HG03103 (cell line): Measurements from ENCODE around the gene RHOJ.
"Not testable (repeated sequence)": the region's sequence is repeated elsewhere in the genome, so short reads cannot be mapped to it uniquely, and the experiment has no call there.

Source experiments
- ATAC-seq: cut with Tn5 transposase; IDR thresholded peaks from one replicate; pipeline ENCODE4 v1.9.1; 2021; ENCODE audit warnings: low read depth; ENCODE audit not compliant: unreplicated experiment

The RHOJ gene

DNA sequence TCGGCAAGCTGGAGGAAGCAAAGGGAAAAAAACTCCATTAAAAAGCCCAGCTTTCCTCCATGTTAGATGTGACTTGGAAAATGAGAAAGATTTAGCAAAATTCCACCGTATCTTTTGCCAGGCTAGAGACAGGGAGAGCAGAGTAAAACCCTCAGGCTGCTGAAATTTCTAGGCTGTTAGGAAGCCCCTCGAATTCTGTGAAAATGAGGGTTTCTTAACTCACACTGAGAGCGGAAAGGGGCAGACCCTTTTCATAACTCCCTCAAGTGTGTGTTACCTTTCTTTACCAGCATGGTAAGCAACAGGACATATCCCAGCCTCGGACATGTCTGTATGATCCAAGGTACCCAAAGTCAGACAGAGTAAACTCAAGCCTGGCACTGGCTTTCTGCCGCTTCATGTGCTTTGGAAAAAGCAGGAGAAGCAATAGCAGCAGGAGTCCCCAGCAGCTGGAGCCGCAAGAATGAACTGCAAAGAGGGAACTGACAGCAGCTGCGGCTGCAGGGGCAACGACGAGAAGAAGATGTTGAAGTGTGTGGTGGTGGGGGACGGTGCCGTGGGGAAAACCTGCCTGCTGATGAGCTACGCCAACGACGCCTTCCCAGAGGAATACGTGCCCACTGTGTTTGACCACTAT is at the start of gene RHOJ:
Gene RHOJ, plus strand, starts transcription at position 37 of the 637 bp plus-strand sequence. Its CDS starts 427 bp downstream, at position 464.
- no peak for ATAC-seq

DNA sequence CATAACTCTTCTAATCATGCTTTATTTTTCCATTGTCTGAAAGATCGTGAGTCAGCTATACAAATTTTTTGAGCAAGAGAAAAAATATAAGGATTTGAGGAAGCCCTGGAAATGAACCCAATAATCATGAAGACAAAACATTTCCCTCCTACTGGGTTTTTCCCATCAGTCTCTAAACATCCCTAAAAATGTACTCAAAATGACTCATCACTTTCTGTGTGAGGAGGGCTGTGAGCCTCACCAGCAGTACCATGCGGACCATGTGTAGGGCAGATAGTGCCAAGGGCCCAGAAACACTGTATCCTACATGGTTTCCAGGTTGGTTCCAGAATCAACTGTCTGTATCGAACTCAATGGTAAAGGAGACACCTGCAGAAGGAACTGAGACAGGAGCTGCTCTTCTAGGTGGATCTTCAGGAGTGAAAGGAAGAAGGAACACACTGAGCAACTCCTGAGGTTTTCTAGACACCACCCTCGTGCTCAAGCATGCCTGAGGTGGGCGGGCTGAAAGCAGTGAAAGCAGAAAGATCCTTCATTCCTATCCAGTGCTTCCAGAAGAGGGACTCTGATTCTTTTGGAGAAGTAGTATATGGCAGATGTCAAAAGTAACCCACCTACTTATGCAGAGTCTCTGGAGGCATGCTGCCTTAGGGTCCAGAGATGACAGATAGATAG is 48.6 kb upstream of the RHOJ start:
- no peak for ATAC-seq

DNA sequence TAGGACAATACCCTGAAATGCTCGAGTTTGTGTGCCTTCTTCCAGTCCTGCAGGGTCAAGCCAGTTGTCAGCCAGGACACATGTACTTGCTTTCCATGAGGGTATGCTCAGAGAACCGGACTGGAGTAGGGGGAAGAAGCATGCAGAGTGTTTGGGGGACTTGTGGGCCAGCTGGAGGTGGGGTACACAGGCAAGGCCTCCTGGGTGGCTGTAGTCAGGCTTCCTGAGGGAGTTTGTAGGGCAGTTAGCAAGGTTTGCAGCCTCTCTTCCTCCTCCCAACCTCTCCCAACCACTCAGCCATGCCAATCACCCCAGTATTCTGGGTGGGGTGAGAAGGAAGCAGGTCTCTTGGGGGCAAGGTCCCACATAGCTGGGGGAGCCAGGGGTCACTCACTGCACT is 47.0 kb upstream of the RHOJ start:
- no peak for ATAC-seq

DNA sequence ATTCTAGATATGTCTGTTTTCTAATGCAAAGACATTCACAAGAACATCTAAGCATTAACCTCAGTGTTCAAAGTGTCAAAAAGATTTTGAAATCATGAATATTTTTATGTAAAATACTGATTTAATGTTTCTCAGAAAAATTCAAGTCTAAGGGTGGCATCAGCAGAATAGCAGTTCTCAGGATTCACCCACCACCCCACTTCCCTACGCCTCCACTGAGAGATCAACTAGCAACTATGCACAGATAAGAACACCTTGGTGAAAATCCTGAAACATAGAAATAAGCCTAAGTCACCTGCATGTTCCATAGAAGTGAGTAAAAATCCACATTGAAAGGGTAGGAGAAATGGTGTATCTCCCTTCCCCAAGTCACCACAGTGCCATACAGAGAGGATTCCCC is 40.9 kb upstream of the RHOJ start:
- no peak for ATAC-seq

DNA sequence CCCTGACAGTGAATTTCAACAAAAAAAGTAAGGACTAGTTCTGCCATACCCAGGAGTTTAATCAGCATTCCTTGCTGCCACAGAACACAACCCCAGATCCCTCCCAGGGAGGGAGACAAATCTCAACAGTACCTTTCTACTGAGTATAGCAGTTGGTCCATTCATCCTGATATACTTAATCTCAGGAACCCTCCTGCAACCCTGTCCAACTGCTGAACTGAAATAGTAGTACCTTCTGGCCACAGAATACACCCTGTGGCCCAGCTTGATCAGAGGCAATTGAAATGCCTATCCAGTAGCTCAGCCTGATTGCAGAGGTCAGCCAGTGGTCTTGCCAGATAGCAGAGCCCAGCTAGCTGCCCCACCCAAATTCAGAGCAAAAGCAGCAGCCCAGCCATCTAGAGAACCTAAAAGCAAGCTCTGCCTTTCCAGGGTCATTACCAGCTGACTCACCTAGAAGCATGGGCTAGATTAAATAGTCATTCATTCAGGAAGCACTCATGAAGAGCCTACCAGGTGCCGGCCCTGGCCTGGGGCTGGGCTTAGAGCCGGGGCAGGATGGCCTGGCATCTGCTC is 40.0 kb upstream of the RHOJ start:
- ATAC-seq, result no peak

DNA sequence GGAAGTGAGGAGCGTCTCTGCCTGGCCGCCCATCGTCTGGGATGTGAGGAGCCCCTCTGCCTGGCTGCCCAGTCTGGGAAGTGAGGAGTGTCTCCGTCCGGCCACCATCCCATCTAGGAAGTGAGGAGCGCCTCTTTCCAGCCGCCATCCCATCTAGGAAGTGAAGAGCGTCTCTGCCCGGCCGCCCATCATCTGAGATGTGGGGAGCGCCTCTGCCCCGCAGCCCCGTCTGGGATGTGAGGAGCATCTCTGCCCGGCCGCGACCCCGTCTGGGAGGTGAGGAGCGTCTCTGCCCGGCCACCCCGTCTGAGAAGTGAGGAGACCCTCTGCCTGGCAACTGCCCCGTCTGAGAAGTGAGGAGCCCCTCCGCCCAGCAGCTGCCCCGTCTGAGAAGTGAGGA is 39.0 kb upstream of the RHOJ start:
- not testable (repeated sequence) for ATAC-seq

DNA sequence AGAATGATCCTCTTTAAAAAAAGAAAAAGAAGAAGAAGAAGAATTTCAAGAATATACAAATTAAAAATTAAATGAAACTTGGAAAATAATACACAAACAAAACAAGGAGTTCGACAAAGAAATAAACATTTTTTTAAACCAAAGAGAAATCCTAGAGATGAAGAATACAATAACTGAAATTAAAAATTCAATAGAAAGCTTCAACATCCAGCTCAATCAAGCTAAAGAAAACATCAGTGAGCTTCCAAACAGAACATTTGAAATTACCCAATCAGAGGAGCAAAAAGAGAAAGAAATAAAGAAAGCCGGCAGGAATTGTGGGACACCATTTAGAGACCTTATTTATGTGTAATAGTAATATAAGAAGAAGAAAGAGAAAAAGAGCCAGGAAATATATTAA is 37.2 kb upstream of the RHOJ start:
- ATAC-seq, result no peak

DNA sequence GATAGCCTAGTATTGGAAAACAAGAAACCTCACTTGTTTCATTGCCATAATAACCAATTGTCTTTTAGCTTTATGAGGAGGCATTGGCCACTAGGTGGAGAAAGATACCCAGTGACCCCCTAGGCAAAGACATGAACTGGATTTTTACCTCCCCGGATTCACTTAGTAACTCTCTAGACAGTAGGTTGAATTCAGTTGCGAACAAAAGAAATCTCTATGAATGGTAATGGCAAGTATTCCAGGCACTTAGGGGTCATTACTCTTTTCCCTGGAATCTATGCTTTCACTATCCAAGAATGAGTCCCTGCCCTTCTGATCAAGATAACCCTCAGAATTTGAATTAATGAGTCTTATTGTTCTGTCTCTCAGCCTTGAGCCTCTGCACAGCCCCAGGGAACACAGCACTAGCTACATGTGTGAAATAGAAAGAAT is 29.5 kb upstream of the RHOJ start:
- ATAC-seq, result no peak

DNA sequence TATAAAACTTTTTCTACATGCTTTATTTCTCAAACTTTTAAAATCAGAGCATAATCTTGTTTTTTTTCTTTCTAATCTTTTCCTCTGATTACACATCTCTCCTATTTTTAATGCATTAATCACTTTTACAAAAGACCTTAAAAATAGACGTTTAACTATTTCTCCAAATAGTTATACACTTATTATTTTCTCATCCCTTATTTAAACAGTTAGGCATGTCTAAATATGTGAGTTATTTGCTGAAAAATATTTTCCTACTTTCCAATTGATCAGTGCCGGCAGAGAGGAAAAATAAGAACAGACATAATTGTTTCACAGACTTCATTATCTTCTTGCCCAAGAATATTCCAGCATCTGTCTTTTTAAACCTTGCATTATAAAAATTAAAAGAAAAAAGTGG is 28.7 kb upstream of the RHOJ start:
- no peak for ATAC-seq

DNA sequence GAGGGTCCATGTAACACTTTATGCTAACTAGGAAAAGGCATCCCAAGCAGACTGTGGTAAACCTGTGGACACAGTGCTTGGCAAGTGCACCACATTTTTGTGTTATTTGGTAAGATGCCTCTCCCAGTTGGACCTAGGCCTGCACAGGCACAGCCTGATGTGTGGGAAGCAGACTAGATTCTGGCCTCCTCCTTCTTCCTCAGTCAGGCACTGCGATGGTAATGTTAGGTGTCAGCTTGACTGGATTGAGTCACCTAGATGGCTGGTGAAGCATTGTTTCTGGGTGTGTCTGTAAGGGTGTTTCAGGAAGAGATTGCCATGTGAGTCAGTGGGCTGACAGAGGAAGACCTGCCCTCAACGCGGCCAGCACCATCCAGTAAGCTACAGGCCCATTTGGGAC is 25.3 kb upstream of the RHOJ start:
- ATAC-seq, result no peak

DNA sequence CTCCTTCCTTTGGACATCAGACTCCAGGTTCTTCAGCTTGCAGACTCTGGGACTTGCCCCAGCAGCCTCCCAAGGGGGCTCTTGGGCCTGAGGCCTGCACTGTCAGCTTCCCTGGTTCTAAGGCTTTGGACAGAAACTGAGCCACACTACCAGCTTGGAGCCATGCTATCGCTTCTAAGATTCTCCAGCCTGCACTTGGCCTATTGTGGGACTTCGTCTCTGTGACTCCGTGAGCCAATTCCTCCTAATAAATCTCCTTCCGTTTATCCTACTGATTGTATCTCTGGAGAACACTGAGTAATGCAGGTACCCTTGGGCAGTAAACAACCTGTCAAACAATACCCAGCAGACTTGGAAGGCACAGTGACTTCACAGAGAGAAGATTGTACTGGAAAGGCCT is 24.9 kb upstream of the RHOJ start:
- ATAC-seq, result no peak

DNA sequence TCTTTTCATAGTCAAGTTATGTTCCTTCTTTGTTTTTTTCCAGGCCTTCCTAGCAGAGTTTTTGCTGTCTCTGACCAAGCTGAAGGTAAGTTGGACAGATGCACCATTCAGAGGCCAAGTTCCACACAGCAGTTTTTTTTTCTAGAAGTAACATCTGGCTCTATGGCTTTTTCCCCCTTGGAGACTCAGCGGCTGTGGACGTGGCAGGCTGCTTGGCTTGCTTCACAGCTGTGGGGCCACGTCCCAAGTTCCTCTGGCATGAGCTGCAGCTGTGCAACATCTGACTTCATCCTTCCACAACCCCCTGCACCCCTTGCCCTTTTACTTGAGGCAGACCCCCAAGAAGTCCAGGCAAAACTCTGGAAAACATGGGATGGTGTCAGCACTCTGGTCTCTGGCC is 24.2 kb upstream of the RHOJ start:
- ATAC-seq, result no peak

DNA sequence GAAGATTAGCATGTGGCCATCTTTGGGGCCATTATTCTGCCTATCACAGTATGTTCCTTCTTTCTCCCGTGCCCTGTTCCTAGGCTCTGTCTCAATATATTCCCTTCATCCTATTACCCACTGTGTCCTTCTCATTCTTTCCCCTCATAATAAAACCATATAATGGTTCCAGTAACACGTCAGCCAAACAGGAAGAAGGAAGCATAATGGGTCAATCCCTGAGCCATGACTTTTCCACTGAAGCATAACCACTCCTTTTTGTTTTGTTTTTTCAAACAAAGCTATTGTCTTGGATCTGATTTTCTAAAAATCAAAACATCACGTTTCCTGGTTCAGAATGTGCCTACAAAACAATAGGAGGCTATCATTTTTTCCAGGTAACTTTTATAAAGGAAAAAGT is 21.3 kb upstream of the RHOJ start:
- no peak for ATAC-seq

DNA sequence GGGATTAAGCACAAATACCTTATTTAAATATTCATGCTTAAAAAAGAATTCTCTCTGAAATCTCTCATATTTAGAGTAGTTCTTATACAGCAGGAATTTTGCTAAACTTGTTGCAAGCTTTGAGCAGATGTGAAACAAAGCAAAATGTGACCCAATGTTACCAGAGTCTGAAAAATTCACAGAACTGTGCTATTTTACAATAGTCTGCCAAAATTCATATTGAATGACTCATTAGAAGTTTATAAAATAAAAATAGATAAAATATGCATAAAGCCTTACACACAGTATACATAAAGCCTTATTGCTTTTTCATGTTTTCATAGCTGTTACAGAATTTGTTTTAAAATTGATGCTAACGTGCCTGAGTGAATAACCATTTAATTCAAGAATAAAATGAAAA is 17.8 kb upstream of the RHOJ start:
- ATAC-seq, result no peak

DNA sequence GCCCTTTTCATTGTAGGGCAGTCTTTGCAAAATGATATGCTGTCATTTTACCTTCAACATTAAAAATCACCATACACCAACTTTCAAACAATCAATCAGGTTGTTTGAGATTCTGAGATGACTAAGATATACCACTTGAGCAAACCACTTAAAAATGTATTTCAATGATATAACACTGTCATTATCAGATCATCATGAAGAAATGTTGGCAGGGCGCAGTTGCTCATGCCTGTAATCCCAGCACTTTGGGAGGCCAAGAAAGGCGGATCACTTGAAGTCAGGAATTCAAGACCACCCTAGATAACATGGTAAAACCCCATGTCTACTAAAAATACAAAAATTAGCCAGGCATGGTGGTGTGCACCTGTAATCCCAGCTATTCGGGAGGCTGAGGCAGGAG is 13.0 kb upstream of the RHOJ start:
- no peak for ATAC-seq

DNA sequence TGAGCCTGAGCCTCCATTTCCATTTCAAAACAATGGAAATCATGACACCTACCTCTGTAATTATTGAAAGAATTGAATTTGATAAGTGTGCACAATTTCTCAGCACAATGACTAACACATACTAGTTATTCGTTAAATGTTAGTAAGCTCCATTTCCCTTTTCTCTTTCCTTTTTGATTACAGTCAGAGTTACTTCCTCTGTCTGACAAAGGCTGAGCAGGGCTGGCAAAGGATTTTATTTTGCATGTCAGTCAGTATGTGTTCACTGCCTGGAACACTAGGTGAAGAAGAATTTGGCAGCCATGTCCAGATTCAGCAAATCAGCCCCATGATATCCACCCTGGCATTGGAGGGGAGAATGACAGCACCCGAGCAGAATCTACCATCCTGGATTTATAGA is 12.2 kb upstream of the RHOJ start:
- ATAC-seq, result no peak

DNA sequence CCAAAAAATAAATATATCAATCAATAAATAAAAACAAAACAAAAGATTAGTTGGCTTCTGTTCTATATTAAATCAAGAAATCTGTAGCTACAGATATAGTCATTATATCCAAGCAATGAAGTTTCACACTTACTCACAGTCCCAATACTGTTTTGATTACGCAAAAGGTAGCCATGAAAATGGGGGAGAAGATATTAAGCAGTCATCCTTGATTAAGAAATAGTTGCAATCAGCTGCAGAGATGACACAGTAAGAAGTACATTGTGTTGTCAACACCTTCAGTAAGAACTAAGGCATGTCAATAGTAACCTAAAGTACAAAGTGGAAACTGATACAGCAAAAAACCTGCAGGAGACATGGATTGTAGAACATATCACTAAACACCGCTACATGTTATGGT is 11.0 kb upstream of the RHOJ start:
- no peak for ATAC-seq

DNA sequence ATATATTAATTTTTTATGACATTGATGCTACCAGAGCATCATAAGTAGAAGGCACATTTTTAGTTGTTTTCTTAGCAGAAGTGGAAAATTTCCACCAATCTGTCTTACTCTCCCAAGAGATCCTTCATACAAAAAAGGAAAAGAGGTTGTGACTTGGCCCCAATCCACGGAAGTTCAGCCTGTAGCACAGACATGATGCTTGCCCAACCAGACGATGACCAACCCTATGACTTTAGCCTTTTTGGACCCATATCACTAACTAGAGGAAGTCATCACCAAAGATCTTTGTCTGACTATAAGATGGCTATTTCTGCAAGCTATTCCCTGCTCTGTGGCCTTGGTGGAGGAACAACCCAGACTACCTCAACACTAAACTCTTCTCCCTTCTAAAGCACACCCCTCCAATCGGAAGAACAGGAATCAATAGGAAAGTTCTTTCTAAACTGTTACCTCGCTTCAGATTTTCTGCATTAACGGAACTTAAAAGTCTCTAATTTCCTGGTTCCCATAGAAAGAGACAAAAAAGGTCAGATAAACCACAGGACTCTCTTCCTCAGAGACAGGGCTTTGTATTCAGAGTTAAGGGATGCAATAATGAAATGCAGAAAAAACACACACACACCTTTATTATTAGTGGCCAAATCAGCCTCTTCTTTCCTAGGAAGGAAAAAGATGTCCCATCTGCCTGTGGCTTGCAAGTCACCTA is 4.1 kb upstream of the RHOJ start:
- no peak for ATAC-seq

DNA sequence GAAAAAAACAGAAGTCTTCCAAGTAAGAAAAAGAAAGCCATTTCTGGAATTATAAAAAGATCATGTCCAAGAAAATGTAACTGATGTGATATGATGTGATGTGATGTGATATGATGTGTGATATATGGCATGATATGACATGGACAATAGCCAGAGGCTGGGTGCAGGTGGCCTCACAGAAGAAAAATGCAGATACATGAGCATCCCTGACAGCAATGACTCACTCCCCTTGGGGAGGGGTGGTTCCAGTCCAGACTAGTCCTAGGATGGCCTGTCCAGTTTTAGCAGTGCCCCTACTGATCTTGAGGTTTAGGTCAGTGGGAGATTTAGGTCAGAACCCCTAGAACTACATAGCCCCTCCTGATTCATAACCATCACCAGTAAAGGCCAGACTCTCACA is 3.5 kb upstream of the RHOJ start:
- ATAC-seq, result no peak

DNA sequence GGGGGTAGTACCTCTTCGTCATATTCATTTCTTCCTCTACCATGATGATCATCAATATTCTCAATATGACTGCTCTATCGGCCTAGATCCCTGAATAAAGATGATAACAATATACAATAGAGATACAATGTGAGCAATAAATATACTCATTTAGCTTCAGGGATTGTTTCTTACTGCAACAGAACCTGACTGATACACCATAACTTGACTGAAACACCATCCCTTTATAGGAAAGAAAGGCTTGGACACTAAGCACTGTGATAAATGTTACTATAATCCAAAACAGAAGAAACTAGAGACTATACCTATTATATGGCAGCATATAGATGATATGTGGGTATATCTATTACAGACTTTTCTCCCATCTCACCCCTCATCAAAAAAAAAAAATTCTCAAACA is 1.2 kb upstream of the RHOJ start:
- no peak for ATAC-seq

DNA sequence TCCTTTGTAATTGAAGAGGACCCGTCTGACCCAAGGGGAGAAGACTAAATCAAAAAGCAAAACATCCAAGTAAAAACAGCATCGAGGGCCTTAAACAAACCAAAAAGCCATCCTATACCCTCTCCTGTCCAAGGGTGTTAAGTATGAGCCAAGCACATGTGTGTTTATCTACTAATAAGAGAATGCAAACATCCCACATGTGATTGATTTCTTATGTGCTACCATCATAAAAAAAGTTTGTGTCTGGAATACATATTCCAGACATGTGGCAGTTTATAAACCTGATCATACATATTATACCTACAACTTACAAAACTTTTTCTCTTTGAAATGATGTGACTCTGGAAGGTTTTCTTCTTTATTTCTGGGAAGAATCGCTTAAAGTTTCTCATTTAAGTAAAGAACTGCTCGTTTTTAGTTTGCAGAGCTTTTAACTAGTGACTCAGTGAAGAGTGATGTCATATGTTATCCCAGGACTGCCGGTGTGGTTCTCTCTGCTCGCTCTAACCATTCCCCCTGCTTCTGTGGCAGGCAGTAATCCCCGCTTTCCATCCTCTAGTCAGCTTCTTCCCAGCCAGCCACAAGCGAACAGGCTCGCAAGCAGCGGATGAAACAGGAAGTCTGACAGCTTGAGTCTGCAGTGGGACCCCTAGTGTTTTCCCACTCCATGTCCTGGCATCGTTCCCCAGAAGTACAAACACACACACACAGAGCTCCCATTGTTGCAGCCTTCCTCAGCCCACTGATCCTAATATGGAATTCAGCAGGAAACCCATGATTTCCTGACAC is 431 bp upstream of the RHOJ start:
- no peak for ATAC-seq
